Measurements from ENCODE around the gene PARD3.
A peak's percentile ranks its signal among the peaks of the same experiment; 100 is the strongest.
"Not testable (repeated sequence)": the region's sequence is repeated elsewhere in the genome, so short reads cannot be mapped to it uniquely, and the experiment has no call there.

Gene PARD3

GRCh38 chr10:34360984-34361383, 454.1 kb downstream of the PARD3 start:
- TF ChIP-seq, protein P1, sequence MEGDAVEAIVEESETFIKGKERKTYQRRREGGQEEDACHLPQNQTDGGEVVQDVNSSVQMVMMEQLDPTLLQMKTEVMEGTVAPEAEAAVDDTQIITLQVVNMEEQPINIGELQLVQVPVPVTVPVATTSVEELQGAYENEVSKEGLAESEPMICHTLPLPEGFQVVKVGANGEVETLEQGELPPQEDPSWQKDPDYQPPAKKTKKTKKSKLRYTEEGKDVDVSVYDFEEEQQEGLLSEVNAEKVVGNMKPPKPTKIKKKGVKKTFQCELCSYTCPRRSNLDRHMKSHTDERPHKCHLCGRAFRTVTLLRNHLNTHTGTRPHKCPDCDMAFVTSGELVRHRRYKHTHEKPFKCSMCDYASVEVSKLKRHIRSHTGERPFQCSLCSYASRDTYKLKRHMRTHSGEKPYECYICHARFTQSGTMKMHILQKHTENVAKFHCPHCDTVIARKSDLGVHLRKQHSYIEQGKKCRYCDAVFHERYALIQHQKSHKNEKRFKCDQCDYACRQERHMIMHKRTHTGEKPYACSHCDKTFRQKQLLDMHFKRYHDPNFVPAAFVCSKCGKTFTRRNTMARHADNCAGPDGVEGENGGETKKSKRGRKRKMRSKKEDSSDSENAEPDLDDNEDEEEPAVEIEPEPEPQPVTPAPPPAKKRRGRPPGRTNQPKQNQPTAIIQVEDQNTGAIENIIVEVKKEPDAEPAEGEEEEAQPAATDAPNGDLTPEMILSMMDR (IDR thresholded peaks at IDR 0.05; ENCODE audit: low read depth, low read length): no peak
- DNase-seq (ENCODE audit: low read depth in 2 of 2): no peak

GRCh38 chr10:34359435-34359813, 455.7 kb downstream of the PARD3 start:
- H3K4me3 ChIP-seq (replicated peaks in 1 of 2; ENCODE audit: low read depth in 2 of 2, low read length in 2 of 2): no peak overlapping the region
- no peak for DNase-seq (ENCODE audit: low read depth in 2 of 2)
- TF ChIP-seq, protein P1 (IDR thresholded peaks at IDR 0.05; ENCODE audit: low read depth, low read length): no peak

More at GRCh38 chr10:34360984-34361383, 454.1 kb downstream of the PARD3 start:
- no peak overlapping the region for H3K4me3 ChIP-seq (replicated peaks in 1 of 2; ENCODE audit: low read depth in 2 of 2, low read length in 2 of 2)

DNA sequence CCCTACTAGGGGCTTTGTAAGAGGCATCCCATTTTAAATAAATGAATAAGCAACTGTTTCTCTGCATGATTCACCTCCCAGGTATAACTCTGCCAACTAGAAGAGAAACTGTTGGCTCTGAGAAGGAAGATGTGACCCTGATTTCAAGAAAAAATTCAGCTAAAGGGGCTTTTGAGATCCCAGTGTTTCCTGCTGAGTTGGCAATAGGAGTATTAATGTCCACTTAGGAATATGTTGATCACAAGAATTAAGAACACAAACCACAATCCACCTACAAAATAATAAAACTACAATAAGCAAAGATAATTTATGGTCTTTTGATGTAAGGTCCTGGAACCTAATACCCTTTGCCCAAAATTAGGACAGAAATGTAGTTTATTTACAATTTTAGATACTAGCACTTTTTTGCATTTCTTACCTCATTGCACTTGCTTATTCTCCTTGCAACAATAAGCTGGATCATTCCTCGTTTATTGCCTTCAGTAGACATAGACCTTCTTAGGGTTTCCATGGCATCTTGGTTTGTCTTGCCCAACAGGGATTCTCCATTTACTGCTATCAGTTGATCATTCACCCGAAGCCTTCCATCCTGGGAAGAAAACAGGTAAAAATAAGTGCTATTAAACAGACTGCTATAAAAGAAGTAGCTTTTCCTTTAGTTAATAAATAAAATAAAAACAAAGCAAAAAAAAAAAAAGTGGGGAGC, 456.2 kb downstream of the PARD3 start:
- DNase-seq (ENCODE audit: low read depth in 2 of 2): no peak
- TF ChIP-seq, protein P1 (IDR thresholded peaks at IDR 0.05; ENCODE audit: low read depth, low read length): no peak
- no peak overlapping the region for H3K4me3 ChIP-seq (replicated peaks in 1 of 2; ENCODE audit: low read depth in 2 of 2, low read length in 2 of 2)

DNA sequence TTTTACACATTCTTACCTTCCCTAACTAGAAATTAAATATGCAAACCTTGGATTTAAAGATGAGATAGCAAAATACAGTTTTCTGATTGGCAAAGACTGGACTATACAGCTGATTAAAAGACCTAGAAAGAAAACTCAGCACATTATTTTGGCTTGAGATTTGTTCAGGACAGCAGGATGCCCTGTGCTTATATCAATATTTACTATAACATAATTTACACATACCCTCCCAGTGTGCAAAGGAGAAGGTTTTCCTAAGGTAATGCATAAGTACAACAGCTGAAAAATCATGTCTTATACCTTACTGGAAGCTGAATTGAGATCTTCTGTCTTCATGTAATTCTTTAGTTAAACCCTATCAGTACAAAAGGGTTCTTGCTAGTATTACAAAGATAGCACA, 458.6 kb downstream of the PARD3 start:
- no peak overlapping the region for H3K4me3 ChIP-seq (replicated peaks in 1 of 2; ENCODE audit: low read depth in 2 of 2, low read length in 2 of 2)
- TF ChIP-seq, protein P1 (IDR thresholded peaks at IDR 0.05; ENCODE audit: low read depth, low read length): no peak
- no peak for DNase-seq (ENCODE audit: low read depth in 2 of 2)

GRCh38 chr10:34353530-34353929, 461.6 kb downstream of the PARD3 start:
- H3K4me3 ChIP-seq (replicated peaks in 1 of 2; ENCODE audit: low read depth in 2 of 2, low read length in 2 of 2); DNase-seq (ENCODE audit: low read depth in 2 of 2): not testable (repeated sequence)

DNA sequence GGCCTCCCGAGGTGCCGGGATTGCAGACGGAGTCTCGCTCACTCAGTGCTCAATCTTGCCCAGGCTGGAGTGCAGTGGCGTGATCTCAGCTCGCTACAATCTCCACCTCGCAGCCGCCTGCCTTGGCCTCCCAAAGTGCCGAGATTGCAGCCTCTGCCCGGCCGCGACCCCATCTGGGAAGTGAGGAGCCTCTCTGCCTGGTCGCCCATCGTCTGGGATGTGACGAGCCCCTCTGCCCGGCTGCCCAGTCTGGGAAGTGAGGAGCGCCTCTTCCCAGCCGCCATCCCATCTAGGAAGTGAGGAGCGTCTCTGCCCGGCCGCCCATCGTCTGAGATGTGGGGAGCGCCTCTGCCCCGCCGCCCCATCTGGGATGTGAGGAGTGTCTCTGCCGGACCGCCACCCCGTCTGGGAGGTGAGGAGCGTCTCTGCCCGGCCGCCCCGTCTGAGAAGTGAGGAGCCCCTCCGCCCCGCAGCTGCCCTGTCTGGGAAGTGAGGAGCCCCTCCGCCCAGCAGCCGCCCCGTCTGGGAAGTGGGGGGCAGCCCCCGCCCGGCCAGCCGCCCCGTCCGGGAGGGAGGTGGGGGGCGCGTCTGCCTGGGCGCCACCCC, 462.4 kb downstream of the PARD3 start:
- DNase-seq (ENCODE audit: low read depth in 2 of 2); H3K4me3 ChIP-seq (replicated peaks in 1 of 2; ENCODE audit: low read depth in 2 of 2, low read length in 2 of 2): not testable (repeated sequence)

GRCh38 chr10:34351161-34351560, 463.9 kb downstream of the PARD3 start:
- TF ChIP-seq, protein P1 (IDR thresholded peaks at IDR 0.05; ENCODE audit: low read depth, low read length): no peak
- H3K4me3 ChIP-seq (replicated peaks in 1 of 2; ENCODE audit: low read depth in 2 of 2, low read length in 2 of 2): no peak overlapping the region
- peak; percentile 45 to 48 for DNase-seq (ENCODE audit: low read depth in 2 of 2)
